Fibroblast of skin of right biceps (primary cell): ENCODE measurements around the gene PCAT6.
"Not testable (repeated sequence)": the region's sequence is repeated elsewhere in the genome, so short reads cannot be mapped to it uniquely, and the experiment has no call there.

ENCODE experiments used
- DNase-seq: peaks from one replicate; pipeline ENCODE4 v3.0.0-alpha.2; 2013

PCAT6 gene

DNA sequence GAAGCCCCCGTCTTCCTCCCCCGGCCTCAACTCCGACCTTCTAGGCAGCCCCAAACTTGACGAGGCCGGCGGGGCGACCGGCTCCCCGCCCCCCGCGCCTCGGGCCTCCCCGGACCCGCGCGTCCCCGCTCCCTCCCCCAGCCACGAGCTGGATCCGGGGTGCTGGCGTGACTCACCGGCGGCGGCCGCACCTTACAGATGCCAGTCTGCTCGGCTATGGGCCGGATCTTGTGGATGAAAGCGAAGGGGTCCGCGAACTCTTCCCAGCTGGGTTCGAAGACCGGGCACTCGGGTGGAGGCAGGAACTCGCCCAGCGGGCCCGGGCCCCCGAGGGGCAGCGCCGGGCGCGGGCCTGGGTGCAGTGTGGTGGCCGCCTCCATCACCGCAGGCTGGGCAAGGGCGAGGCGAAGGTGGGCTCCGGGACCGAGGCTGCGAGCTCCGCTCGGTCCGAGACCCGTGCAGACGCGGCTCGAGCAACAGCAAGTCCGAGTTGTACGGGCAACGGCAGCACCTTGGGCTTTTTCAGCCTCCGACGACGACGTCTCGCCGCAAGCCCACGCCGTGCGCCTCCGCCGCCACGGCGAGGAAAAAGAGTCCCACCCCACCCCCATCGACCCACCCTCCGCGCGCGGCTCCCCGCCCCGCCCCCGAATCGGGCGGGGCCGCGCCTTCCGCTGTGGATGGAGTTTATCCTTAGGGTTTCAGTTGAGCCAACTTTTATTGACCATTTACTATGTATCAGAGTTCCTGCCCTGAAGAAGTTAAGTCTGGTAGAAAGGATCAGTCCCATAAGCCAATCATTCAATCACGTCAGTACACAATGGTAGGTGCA, 2.6 kb upstream of the PCAT6 start, which contains the start of gene KDM5B:
Gene KDM5B (minus strand): TSS at position 496 of the 832 bp plus-strand sequence. CDS start 116 bp downstream, at position 380.
- peak; percentile 81 for DNase-seq

- DNase-seq = no peak
Observed at GRCh38 chr1:202809597-202810159, 1.1 kb upstream of the PCAT6 start.

- DNase-seq = no peak
Observed at GRCh38 chr1:202810193-202810614, 550 bp upstream of the PCAT6 start.

GRCh38 chr1:202811296-202812175, 782 bp downstream of the PCAT6 start:
- DNase-seq = peak; percentile 56

GRCh38 chr1:202812176-202813026, 1.6 kb downstream of the PCAT6 start:
- DNase-seq = no peak

- no peak for DNase-seq
Observed at GRCh38 chr1:202815120-202815519, 4.4 kb downstream of the PCAT6 start.

DNA sequence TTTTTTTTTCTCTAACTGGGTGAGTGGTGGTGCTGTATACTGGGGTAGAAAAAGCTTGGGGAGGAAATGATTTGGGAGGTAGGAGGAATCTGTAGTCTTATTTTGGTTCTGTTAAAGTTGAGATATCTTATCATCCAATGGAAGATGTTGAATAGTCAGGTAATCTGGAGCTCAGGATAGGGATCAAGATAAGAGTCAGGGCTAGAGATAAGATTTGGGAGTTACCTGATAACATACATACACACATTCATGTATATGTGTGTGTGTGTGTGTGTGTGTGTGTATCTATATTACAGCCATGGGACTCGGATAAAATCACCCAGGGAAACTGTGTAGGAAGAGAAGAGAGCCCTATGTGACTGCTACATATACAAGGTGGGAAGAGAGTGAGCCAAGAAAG, 8.1 kb downstream of the PCAT6 start:
- DNase-seq = no peak

DNA sequence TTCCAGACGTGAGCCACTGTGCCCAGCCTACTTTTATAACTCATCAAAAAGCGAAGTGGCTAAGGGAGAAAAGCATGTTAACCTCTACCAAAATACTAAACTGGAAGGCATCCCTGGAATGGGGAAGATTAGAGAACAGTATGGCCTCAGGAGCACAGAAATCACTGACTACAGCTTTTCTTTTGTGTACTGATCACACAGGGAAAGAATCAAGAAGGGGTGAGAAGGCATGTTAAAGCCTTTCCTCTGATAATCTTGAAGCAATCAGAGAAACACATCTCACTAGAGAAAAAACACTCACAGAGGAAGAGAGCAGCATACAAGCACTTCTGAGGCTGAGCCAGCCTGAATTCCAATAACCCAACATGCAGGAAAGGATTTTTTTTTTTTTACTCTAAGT, 10.7 kb downstream of the PCAT6 start:
- DNase-seq = peak; percentile 65

GRCh38 chr1:202825748-202826147, 15.0 kb downstream of the PCAT6 start:
- DNase-seq = no peak

GRCh38 chr1:202829223-202829622, 18.5 kb downstream of the PCAT6 start:
- not testable (repeated sequence) for DNase-seq

- DNase-seq = no peak
Observed at GRCh38 chr1:202831906-202832305, 21.2 kb downstream of the PCAT6 start.

GRCh38 chr1:202834771-202835547, 24.2 kb downstream of the PCAT6 start:
- DNase-seq = no peak

- no peak for DNase-seq
Observed at GRCh38 chr1:202835548-202836072, 24.9 kb downstream of the PCAT6 start.

DNA sequence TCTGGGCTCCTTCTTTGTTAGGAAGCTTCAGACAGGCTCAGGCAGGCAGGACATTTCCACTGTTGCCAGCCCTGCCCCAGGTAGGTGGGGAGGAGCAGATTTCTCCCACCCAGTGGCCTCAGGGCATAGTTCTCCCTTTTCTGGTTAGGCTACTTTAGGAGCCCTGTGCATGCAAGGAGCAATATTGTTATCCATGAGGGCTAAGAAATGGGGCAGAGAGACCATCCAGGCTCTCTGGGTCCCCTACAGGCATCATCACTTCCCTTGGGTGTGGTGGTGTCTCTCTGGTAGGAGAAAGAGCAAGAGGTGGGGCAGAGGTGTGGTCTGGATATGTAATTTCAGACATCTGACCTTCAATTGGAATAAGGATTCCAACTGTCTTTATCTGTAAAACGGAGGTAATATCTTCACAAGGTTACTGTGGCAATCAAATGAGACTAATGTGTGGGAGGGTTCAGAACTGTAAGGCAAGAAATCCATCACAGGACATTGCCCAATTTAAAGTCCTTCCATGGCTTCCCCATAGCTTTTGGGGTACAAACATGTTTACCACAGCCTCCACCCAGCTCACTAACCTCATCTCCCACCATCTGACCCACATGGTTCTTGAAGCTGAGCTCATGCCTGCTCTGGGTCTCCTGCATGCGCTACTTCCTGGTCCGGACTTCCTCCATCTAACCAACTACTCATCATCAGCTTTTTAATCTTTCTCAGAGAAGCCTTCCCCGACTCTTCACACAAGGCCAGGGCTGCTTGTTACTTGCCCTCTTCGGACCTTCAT, 26.1 kb downstream of the PCAT6 start:
- DNase-seq = no peak

DNA sequence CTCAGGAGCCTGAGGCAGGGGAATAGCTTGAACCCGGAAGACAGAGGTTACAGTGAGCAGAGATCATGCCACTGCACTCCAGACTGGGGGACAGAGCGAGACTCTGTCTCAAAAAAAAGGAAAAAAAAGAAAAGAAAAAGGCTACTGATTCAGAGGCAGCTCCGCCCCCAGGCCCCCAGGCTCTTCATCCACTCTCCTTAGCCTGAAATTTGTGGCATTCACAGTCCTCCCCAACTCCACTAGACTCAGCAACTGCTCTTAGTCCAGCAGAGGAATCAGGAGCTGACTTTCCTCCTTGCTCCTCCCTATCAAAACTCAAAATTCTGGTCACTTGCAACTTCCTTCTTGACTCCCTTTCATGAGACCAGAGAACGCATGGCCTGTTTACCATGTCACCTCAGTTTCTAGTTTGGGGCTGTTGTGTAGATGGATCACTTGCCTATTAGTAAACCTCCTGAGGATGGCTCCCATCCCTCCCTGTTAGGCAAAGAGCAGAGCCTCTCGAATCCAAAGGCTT, 27.1 kb downstream of the PCAT6 start:
- DNase-seq = no peak

DNA sequence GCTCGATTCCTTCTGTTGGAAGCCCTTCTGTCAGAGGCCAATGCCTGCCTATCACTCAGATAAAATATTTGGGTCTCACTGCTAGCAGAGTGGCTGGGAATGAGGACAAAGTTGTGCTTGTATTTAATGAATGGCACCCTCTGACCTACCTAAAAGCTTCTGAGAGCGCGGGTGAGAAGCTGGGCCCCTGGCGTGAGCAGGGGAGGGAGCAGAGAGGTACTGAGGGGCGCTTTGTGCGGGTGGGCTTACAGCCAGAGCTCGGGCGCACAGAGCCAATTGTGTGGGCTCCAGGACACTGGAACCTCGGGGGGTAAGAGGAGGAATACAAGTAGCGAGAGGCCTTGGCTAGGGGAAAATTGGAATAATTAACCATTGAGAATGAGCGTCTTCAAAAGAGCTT, 32.3 kb downstream of the PCAT6 start:
- no peak for DNase-seq

GRCh38 chr1:202844259-202844658, 33.5 kb downstream of the PCAT6 start:
- DNase-seq = no peak

GRCh38 chr1:202844935-202845334, 34.2 kb downstream of the PCAT6 start:
- peak; percentile 36 for DNase-seq

- no peak for DNase-seq
Observed at GRCh38 chr1:202848191-202848542, 37.4 kb downstream of the PCAT6 start.

GRCh38 chr1:202850593-202851362, 40.0 kb downstream of the PCAT6 start:
- DNase-seq = no peak
